SKM-1 (cell line): ENCODE data around the gene KDM2A.
A peak's percentile ranks its signal among the peaks of the same experiment; 100 is the strongest.

Experiments used
- DNase-seq: peaks from one replicate; lab custom pipeline; 2025; ENCODE audit not compliant: unreplicated experiment; lab: John Stamatoyannopoulos, UW

KDM2A gene

GRCh38 chr11:67271205-67271540 is 152.1 kb downstream of the KDM2A start:
- no peak for DNase-seq

GRCh38 chr11:67271541-67272284 is 152.7 kb downstream of the KDM2A start:
- peak; percentile 41 for DNase-seq

GRCh38 chr11:67272327-67273259 is 153.5 kb downstream of the KDM2A start:
- no peak for DNase-seq

- no peak for DNase-seq
These were observed 154.4 kb downstream of the KDM2A start for GRCh38 chr11:67273260-67273990.

- DNase-seq: no peak
These were observed 155.9 kb downstream of the KDM2A start for GRCh38 chr11:67274768-67275605.

GRCh38 chr11:67275606-67276409 is 156.7 kb downstream of the KDM2A start:
- no peak for DNase-seq

GRCh38 chr11:67276781-67277230 is 157.7 kb downstream of the KDM2A start:
- peak; percentile 37 for DNase-seq

- DNase-seq: peak; percentile 97
These were observed 158.3 kb downstream of the KDM2A start for GRCh38 chr11:67277231-67277961.

- no peak for DNase-seq
These were observed 159.3 kb downstream of the KDM2A start for GRCh38 chr11:67278135-67278938.

- DNase-seq: no peak
These were observed 160.0 kb downstream of the KDM2A start for GRCh38 chr11:67278939-67279588.

- DNase-seq: no peak
These were observed 160.7 kb downstream of the KDM2A start for GRCh38 chr11:67279589-67280340.

- no peak for DNase-seq
These were observed 161.3 kb downstream of the KDM2A start for GRCh38 chr11:67280341-67280787.

- no peak for DNase-seq
These were observed 161.9 kb downstream of the KDM2A start for GRCh38 chr11:67280788-67281551.

- no peak for DNase-seq
These were observed 162.6 kb downstream of the KDM2A start for GRCh38 chr11:67281552-67282150.

GRCh38 chr11:67282155-67282875 is 163.3 kb downstream of the KDM2A start:
- DNase-seq: no peak
